ENCODE results near the gene SIL1.

- TF ChIP-seq CTCF (optimal IDR thresholded peaks at IDR 0.05 in 1 of 3, IDR thresholded peaks at IDR 0.05 in 1 of 3, conservative IDR thresholded peaks at IDR 0.05 in 1 of 3; ENCODE audit: extremely low read depth in 1 of 3, insufficient read depth in 2 of 3, low read length in 3 of 3) (no peak), EZH2 (IDR thresholded peaks at IDR 0.05; ENCODE audit: low read length) (no peak)
Observed at GRCh38 chr5:139232147-139232724, 34.1 kb upstream of the SIL1 start.
